ENCODE data around the gene TNP2. TPM values are rescaled to one million over a fixed set of nuclear protein-coding genes. Genes with fewer than 3 reads are reported as not detected.

TNP2 gene
- total and polyA plus RNA-seq, 9 of the 15 experiments (the other 6 are each of a cell fraction or from before 2014, with no cell fraction given) = not detected

GRCh38 chr16:11232852-11233726, 36.0 kb downstream of the TNP2 start (continued):
- TF ChIP-seq TOE1 (IDR thresholded peaks at IDR 0.05; ENCODE audit: borderline replicate concordance) (peak; percentile 71; the same call in 1 of the 2 replicates), TOE1 (CRISPR knock-in tag; IDR thresholded peaks at IDR 0.05; ENCODE audit: borderline replicate concordance, low read depth) (no peak), ZNF239 (CRISPR knock-in tag; IDR thresholded peaks at IDR 0.05) (peak; percentile 53), GABPA (tag; conservative IDR thresholded peaks at IDR 0.05; ENCODE audit: low read depth) (peak; percentile 39; the same call in 1 of the 2 replicates), NFIX (CRISPR knock-in tag; IDR thresholded peaks at IDR 0.05; ENCODE audit: low read depth) (no peak), KAT7 (CRISPR knock-in tag; IDR thresholded peaks at IDR 0.05; ENCODE audit: borderline replicate concordance) (no peak), RFX1 (IDR thresholded peaks at IDR 0.05) (no peak), ARID3A (IDR thresholded peaks at IDR 0.05; ENCODE audit: borderline replicate concordance, low read depth, low read length) (no peak), EZH2 (IDR thresholded peaks at IDR 0.05; ENCODE audit: borderline replicate concordance, low read depth, low read length) (no peak), ETS1 (conservative IDR thresholded peaks at IDR 0.05; ENCODE audit: control insufficient read depth, low read depth, low read length) (no peak; the same call in 1 of the 2 replicates), CC2D1A (IDR thresholded peaks at IDR 0.05) (no peak; the same call in 1 of the 2 replicates), MNT (conservative IDR thresholded peaks at IDR 0.05) (peak; percentile 63 to 79), ARID4B (CRISPR knock-in tag; IDR thresholded peaks at IDR 0.05) (no peak), ZBTB8A (IDR thresholded peaks at IDR 0.05; ENCODE audit: partially characterized antibody) (no peak), BCOR (IDR thresholded peaks at IDR 0.05) (peak; percentile 61), NR3C1 (CRISPR knock-in tag; IDR thresholded peaks at IDR 0.05) (no peak), SAFB (IDR thresholded peaks at IDR 0.05; ENCODE audit: borderline replicate concordance, low read depth, low read length) (no peak), CBFA2T3 (IDR thresholded peaks at IDR 0.05) (peak; percentile 74), RHOXF2B (CRISPR knock-in tag; conservative IDR thresholded peaks at IDR 0.05) (peak; percentile 78; the same call in 1 of the 2 replicates)

Measured in K562 (cell line).